OCI-M2 (cell line): ENCODE data around the gene OTOG.

Experiments used
- DNase-seq: peaks from one replicate; lab custom pipeline; 2025; ENCODE audit not compliant: unreplicated experiment; lab: John Stamatoyannopoulos, UW

The OTOG gene

DNA sequence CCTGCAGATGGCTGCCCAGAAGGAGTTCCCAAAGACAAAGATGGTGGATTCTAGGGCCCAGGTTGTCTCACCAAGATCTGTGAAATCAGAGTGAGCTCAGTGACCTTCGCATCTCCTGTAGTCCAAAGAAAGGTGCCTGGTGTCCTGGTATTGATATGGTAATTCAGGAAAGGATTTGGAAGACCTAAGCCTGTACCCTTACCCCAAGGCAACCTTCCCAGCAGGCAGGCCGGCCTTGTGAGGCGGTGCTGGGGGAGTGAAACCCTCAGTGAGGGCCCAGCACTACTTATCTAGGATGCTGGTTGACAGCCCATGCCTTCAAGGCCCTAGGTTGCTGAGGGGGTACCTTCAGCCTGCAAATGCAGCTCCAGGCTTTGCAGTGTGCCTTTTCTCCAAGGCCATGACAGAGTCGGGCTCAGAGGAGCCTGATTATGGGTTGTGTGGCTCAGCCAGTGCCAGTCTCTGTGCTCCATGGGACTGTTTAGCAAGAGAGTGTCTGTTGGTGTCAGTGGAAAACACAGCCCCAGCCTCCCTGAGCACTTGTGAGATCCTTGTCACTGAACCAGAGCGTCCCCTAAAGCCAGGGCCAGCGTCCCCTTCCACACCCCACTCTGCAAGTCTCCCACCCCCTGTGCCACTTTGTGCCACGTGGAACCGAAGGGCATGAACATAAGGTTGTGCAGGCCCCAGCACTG lies 99.5 kb downstream of the OTOG start:
- no peak for DNase-seq

- DNase-seq, result no peak
Measured at GRCh38 chr11:17648528-17648927, 101.5 kb downstream of the OTOG start.

DNA sequence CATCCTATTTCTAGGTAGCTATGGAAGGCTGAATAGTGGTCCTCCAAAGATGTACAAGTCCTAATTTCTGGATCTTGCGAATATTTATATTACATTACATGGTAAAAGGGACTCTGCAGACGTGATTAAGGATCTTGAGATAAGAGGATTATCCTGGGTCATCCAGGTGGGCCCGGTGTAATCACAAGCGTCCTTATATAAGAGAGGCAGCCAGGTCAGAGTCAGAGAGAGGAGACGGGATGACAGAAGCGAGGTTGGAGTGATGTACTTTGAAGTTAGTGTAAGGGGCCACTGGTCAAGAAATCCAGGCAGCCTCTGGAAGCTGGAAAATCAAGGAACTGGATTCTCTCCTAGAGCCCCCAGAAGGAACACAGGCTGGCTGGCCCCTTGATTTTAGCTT lies 102.2 kb downstream of the OTOG start:
- no peak for DNase-seq

GRCh38 chr11:17649696-17650095 lies 102.6 kb downstream of the OTOG start:
- no peak for DNase-seq

DNA sequence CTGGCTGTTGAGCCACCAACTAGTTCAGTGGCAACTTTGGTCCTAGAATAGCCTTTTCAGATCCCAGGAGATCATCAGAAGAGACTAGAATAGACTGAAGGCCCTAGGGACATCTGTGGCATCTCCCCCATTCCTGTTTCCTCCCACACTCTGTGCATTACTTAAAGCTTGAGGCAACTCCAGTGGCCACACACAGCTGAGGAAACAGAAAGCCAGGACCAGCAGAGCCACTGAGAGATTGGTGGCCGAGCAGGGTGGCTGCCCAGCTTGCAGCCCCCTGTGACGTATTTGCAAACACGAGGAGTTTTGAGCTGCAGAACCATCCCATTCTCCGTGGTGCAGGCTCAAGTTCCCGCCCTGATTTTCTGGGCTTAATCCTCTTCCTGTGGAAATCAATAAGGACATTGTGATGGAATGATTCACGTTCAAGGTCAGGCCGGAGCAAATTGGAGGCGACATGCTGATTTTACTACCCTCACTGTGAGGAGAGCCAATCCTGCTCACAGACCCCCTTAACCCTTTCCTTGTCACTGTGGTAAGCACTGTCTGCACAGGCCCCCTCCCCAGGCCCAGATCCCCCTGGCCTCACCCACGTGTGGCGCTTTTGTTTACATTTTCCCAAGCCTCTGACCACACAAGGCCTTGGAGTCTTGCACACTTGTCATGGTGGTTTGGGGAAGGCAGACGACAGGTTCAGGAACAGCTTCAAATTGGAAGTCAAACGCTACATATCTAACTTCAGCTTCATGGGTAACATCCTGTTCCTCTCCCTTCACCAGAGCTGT lies 103.3 kb downstream of the OTOG start:
- no peak for DNase-seq

DNA sequence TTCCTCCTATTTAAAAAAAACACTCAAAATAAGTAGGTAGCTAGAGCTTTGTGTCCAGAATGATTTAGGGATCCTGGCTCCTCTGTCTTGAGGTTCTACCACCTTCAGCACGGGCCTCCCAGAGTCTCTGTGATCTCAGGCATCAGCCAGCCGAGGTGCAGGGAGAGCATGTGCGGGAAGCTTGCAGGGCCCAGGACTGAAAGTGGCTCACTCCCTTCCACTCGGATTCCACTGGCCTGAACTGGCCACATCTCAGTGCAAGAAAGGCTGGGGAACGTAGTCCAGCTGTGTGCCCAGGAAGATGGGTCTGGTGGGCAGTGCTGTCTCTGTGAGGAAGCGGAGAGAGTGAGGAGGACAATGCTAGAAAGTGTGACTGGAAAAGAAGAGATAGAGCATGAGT lies 104.0 kb downstream of the OTOG start:
- DNase-seq, result no peak

- DNase-seq, result no peak
Measured at GRCh38 chr11:17651681-17652080, 104.6 kb downstream of the OTOG start.

- no peak for DNase-seq
Measured at GRCh38 chr11:17652556-17652955, 105.5 kb downstream of the OTOG start.

DNA sequence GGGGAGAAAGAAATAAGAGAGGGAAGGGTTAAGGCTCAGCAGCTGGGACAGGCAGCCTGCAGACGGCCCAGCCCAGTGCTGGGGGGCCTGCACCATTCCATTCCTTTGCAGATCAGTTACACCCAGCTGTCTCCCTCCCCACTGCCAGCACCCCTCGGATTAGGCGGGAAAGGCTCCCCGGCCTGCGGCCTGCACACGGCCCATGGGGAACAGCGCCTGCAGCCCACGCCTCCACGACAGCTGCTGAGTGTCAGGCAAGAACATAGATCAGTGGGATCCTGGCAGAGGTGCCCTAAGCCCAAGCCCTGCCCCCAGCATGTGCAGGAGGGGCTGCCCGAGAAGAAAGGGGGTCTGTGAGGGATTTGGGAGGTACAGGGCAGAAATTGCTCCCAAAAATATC lies 106.6 kb downstream of the OTOG start:
- no peak for DNase-seq

- no peak for DNase-seq
Measured at GRCh38 chr11:17655682-17656081, 108.6 kb downstream of the OTOG start.

- DNase-seq, result no peak
Measured at GRCh38 chr11:17658211-17658610, 111.2 kb downstream of the OTOG start.

DNA sequence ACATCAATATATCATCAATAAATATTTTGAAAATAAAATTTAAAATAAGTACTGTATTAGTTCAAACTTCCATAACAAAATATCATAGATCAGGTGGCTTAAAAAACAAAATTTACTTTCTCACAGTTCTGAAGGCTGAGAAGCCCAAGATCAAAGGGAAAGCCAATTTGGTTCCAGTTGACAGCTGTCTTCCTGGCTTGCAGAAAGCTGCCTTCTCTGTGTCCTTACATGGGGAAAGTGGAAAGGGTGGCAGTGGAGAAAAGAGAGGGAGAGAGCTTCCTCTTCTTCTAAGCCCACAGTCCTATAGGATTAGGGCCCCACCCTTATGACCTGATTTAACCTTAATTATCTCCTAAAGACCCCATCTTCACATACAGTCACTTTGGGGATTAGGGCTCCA lies 121.1 kb downstream of the OTOG start:
- DNase-seq, result no peak

- DNase-seq, result no peak
Measured at GRCh38 chr11:17672469-17672868, 125.4 kb downstream of the OTOG start.

DNA sequence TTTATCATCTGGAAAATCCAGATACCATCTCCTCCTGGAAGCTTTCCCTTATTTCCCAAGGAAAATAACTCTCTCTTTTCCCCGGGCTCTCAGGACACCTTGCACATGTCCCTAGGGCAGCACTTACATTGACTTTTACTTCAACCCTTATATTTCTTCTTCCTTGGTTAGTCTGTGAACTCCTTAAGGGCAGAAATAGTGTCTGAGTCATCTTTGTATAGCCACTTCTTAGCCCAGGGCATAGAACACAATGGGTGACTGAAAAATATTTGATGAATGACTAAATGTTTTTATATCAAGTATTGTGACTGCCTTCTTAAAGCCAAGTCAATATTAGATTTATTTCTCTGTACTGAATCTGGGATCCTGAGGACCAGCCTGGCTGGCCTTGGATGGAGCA lies 126.9 kb downstream of the OTOG start:
- no peak for DNase-seq

GRCh38 chr11:17682848-17683247 lies 135.8 kb downstream of the OTOG start:
- DNase-seq, result no peak

DNA sequence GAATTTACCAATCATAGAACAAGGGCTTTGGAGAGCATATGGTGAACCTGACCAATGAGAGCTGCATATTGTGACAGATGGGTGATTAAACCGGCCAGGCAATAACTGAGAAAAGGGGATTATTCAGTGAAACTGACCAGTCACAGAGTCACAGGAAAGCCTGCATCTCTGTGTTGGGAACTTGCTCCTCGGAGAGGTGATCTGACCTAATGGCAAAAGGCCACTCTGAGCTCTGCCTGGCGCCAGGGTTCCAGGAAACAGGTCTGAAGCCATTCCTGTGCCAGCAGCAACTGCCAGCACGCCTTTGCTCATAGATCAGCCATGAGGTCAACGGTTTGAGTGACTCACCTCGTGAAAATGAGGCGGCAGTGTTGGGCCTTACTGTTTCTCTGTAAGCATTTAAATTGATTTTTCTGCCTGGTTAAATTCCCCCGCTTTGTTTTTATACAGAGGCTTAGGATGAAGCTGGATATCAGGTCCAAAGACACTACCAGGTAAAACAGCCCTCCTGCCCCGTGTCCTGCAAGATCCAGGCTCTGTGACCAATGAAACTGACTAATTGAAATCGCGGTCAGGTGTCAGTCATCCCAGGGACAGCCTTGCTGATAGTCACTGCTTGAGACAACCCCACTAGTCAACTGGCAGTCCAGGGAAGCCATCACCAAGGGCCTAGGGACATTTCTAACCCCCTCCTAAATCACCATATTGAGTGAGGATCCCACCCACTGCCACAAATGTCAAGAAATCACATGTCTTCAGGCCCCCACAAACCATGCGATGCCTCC lies 136.5 kb downstream of the OTOG start:
- DNase-seq, result no peak

- DNase-seq, result no peak
Measured at GRCh38 chr11:17684550-17684949, 137.5 kb downstream of the OTOG start.

DNA sequence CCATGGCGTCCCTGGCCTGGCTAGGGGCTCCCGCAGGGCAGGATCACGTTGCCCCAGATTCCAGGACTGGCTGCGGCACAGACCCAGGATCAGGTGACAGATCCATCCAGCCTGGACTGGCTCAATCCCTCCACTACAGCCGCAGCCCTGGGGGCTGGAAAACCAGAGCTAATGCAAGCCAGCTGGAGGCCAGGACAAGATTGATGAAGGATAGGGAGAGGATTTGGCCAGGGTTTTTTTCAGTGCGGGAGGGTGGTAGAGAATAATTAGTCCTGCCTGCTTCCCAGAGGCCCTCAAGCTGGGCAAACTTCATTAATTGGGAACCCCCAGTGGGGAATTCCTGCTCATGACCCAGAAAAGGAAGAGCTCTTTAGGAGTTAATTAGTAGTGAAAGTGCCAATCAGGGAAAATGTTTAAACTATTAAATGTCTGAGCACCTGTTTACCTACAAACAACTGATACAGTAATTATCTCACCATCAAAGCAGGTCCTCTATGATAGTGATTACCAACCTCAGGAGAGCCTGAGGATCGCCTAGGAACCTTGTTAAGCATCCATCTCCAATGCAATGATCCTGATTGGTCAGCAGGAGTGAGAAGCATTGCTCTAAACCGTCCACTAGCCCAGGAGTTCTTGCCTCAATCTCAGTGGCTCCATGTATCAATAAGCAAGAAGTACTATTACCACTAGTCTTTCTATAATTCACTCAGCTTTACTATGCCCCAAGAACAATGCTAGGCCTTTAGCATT lies 139.3 kb downstream of the OTOG start:
- DNase-seq, result no peak

DNA sequence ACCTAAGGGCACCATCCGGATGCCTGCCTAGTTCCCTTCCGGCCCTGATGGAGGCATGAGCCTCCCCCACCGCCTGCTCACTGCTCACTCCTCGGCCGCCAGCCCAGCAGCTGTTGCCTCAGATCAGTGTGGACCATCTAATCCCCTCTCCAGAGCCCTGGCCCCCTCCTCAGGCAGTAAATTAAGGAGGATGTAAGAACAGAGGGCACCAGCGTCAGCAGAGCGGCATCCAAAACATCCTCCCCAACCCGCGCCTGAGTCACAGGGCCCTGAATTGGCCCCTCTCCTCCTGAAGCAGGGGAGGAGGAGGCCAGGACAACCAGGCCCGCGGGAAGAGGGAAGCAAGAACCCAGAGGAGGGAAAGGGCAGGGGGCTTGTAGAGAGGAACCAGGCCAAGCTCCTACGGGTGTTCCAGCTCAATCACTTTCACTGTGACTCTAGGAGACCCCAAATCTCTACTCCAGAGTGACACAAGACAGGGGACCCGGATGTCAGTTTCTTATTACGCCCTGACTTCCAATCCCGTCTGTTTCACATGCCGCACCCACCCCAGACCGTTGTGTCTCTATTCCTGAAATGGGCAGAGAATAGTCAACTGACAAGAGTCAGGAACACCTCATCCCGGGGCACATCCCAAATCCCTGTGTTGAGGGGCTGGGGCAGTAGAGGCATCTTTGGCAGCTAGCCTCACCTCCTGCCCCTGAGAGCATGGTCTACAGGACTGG lies 141.0 kb downstream of the OTOG start:
- no peak for DNase-seq

DNA sequence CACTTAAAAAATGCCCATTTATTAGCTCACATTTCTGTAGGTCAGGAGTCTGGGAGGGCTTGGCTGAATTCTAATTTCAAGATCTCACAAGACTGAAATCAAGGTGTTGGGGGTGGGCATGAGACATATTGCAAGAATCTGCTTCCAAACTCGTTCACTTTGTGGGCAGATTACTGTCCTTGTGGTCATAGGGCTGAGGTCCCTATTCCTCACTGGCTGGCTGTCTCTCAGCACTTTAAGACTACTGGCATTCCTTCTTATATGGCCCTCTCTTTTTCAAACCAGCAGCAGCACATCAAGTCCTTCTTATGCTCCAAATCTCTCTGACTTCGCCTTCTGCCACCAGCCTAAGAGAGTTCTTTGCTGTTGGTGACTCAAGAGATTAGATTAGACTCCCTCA lies 144.5 kb downstream of the OTOG start:
- DNase-seq, result no peak

DNA sequence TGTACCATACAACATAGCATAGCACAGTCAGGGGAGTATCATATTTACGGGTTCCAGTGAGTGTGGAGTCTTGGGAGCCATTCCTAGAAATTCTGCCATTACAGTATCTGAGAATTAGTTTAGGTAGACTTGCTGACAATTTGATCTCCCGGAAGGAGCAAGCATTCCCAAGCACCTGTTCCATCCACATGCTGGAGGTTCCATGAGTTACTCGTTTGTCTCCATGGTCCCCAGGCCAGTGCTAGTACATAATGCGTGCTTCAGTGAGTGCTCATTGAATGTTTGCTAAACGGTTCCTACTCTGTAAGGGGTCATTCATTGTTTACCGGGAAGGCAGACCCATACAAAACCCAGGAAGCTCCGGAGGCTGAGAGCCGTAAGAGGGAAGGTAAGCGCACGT lies 144.9 kb downstream of the OTOG start:
- DNase-seq, result no peak
